GM06990 (cell line): ENCODE measurements around the gene DLL4.

Experiments used
- DNase-seq: peaks from one replicate; pipeline ENCODE4 v3.0.0-alpha.2; 2011; ENCODE audit not compliant: insufficient read length; ENCODE audit errors: extremely low read depth
- H3K27me3 ChIP-seq: replicated peaks from 2 replicates; pipeline ENCODE4 v1.6.0; 2011; ENCODE audit warnings: low read length; ENCODE audit not compliant: control insufficient read depth, insufficient read depth
- H3K36me3 ChIP-seq: 2 replicates; pipeline ENCODE4 v1.5.1; 2011; ENCODE audit warnings: low read length; ENCODE audit not compliant: control insufficient read depth, insufficient read depth
- H3K4me3 ChIP-seq: replicated peaks from 2 replicates; pipeline ENCODE4 v1.5.1; 2011; ENCODE audit warnings: low read depth, mild to moderate bottlenecking, control low read depth, low read length
- TF ChIP-seq, protein P1 (sequence below): IDR thresholded peaks from 2 replicates; pipeline ENCODE4 v1.5.1; 2011; ENCODE audit warnings: low read length, control low read depth, mild to moderate bottlenecking, inconsistent platforms; ENCODE audit not compliant: insufficient read depth, poor library complexity, severe bottlenecking

DLL4 gene

DNA sequence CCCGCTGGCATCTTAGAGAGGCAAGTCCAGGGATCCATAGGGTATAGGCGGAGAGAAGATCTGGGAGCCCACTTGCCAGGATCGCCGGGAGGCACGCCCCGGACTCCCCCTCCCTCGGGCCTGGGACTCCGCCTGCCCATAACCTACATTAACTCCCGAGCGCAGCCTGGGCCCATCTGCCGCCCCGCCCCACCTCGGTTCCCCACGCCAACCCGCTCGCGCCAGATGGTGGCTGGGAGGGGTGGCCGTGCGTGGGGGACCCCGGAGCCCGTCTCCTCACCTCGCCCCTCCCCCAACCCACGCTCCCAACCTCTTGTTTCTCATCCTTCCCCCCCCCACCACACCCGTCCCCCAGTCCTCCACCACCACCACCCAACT, 1.7 kb upstream of the DLL4 start:
- peaks cover 4% of the 10 kb centered on the region; the same call in 1 of the 2 replicates for H3K27me3 ChIP-seq
- no peak for DNase-seq

DNA sequence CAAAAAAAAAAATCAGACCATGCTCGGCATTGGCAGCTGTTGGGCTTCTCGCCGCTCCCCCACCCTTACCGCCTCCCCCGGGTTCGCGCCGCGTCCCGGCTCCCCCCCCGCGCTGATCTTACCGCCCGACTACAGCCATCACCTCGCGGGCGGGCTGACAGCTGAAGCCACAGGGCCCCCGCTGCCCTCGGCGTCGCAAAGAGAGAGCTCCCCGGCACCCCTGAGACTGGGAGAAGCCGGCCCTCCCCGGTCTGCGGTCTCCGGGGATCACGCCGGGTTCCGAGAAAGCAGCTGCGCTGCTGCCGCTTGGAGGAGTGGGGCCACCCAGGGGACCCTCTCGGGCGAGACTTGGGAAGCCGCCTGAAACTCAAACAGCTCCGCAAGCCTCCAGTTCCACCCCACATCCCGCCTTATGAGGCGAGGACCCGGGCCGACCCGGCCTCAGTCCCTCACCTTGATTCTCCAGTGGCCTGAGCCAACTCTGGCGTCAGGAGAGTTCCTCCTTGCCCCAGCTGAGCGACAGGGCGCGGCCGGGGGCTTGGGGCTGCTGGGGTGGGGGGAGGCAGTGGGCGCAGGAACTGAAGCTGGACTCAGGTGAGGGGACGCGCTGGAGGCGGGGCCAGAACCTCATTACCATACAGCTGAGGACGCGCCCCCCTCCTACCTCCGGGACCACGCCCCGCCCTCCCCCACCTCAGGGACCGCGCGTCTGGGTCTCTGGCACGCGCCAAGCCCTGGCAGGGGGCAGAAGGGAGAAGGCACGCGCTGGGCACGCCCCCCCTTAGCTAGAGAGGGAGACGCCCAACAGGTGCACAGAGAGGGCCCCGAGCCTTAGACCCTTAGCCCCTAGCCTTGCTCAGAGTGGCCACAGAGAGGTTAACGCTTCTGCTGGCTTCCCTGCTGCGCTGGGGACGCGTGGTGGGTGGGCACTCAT, 1.0 kb upstream of the DLL4 start:
- TF ChIP-seq, protein P1, sequence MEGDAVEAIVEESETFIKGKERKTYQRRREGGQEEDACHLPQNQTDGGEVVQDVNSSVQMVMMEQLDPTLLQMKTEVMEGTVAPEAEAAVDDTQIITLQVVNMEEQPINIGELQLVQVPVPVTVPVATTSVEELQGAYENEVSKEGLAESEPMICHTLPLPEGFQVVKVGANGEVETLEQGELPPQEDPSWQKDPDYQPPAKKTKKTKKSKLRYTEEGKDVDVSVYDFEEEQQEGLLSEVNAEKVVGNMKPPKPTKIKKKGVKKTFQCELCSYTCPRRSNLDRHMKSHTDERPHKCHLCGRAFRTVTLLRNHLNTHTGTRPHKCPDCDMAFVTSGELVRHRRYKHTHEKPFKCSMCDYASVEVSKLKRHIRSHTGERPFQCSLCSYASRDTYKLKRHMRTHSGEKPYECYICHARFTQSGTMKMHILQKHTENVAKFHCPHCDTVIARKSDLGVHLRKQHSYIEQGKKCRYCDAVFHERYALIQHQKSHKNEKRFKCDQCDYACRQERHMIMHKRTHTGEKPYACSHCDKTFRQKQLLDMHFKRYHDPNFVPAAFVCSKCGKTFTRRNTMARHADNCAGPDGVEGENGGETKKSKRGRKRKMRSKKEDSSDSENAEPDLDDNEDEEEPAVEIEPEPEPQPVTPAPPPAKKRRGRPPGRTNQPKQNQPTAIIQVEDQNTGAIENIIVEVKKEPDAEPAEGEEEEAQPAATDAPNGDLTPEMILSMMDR, result no peak
- Histone ChIP-seq H3K27me3 (peaks cover 4% of the 10 kb centered on the region; the same call in 1 of the 2 replicates), H3K4me3 (peak overlapping the region; percentile 56), H3K36me3 (no peaks in the 10 kb centered on the region)
- no peak for DNase-seq

More for the DNA sequence above, 1.7 kb upstream of the DLL4 start:
- Histone ChIP-seq H3K4me3 (no peak overlapping the region; the same call in 1 of the 2 replicates), H3K36me3 (no peaks in the 10 kb centered on the region)
- TF ChIP-seq, protein P1, result no peak

DNA sequence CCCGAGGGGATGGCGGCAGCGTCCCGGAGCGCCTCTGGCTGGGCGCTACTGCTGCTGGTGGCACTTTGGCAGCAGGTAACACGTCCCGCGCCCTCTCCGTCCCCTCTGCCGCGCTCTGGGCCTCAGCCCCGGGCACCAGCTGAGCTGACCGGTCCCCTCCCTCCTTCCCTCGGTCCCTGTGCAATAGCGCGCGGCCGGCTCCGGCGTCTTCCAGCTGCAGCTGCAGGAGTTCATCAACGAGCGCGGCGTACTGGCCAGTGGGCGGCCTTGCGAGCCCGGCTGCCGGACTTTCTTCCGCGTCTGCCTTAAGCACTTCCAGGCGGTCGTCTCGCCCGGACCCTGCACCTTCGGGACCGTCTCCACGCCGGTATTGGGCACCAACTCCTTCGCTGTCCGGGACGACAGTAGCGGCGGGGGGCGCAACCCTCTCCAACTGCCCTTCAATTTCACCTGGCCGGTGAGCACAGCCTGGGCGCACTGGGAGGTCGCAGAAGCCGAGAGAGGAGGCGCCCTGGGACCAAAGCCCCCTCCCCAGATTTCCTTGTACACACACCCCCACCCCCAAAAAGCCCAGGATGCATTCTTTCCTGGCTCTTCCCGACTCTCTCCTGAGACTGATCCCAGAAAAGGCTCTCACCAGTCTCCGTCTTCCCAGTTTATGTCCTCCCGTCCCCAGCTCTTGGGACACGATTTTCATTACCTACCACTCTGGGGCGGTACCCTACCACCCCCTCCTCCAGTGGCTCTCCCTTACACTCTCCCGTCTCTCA, 705 bp downstream of the DLL4 start:
- H3K4me3 ChIP-seq, result peak overlapping the region; percentile 56
- TF ChIP-seq, protein P1, result no peak
- peaks cover 4% of the 10 kb centered on the region; the same call in 1 of the 2 replicates for H3K27me3 ChIP-seq
- DNase-seq, result no peak
- no peaks in the 10 kb centered on the region for H3K36me3 ChIP-seq

DNA sequence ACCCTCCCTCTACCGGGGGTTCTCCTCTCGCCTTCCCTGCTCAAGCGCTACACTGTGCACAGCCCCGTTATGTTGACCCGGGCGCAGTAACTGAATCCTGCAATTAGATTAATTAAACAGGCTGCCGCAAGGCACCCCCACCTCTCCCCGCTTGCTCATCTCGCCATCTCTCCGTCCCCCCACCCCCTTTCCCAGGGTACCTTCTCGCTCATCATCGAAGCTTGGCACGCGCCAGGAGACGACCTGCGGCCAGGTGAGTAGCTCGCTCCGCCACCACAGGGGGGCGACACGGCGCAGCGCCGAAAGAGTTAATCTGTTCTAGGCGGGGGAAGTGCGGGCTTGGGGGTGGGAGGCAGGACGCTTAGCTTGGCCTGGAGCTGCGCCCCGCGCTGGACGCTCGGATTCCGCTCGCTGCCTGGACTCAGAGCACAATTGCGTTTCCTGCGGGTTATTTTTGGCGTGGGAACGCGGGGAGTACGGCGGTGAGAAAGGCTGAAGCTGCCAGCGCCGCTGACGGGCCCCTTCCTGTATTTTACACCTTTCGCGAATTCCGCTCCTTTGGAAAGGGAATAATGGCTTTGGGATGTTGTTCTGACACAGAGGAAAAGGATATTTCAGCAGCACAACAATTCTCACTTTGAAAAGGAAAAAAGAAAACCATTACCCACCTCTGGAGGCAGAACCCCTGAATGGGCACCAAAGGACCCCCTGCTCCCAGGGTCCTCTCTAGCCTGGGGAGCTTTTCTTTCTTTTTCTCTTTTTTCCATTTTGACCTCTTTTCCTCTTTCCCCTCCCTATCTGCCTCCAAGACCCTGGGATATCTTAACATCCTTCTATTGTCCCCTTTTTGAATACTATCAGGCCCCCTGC, 1.5 kb downstream of the DLL4 start:
- TF ChIP-seq, protein P1, result peak; percentile 94
- H3K4me3 ChIP-seq, result peak overlapping the region; percentile 40
- H3K27me3 ChIP-seq, result peaks cover 2% of the 10 kb centered on the region; the same call in 1 of the 2 replicates
- H3K36me3 ChIP-seq, result no peaks in the 10 kb centered on the region
- peak; percentile 68 for DNase-seq
